OCI-LY7 (cell line): ENCODE results near the gene UVSSA. TPM values are rescaled to one million over a fixed set of nuclear protein-coding genes. Genes with fewer than 3 reads are reported as not detected.
A peak's percentile ranks its signal among the peaks of the same experiment; 100 is the strongest.

Experiments used
- BruUV-seq: library from RNA; stranded (reverse); fragments of 400-500 nt; replicated peaks from 2 replicates; lab custom pipeline; 2021; lab: Mats Ljungman, UMichigan
- CTCF ChIA-PET: fragments of 300-600 bp; sonication (Branson Sonifier 250); formaldehyde crosslinking; loops from one replicate; lab custom pipeline; 2022; ENCODE audit warnings: antibody characterized with exemption; ENCODE audit not compliant: unreplicated experiment; lab: Charles Lee
- POLR2A ChIA-PET: fragments of 300-600 bp; sonication (Branson Sonifier 250); formaldehyde crosslinking; loops from one replicate; lab custom pipeline; 2022; ENCODE audit warnings: antibody characterized with exemption; lab: Charles Lee
- DNase-seq: peaks from one replicate; pipeline ENCODE4 v3.0.0-alpha.2; 2015; ENCODE audit warnings: low spot score
- H2AFZ ChIP-seq: fragments of 200-600 bp; sonication (generic), shearing (Covaris generic); 2 replicates; pipeline ENCODE4 v1.6.1; 2014; ENCODE audit warnings: mild to moderate bottlenecking, antibody characterized with exemption, low read length, moderate library complexity
- H3K27ac ChIP-seq: fragments of 200-600 bp; sonication (generic); 2 replicates; pipeline ENCODE4 v1.5.1; 2014; ENCODE audit warnings: mixed run types, low read depth, mild to moderate bottlenecking, moderate library complexity, low read length, inconsistent platforms; ENCODE audit not compliant: poor library complexity, severe bottlenecking
- H3K36me3 ChIP-seq: fragments of 200-600 bp; sonication (generic); 2 replicates; pipeline ENCODE4 v1.6.1; 2014; ENCODE audit warnings: mild to moderate bottlenecking, antibody characterized with exemption, low read length, moderate library complexity, mixed read lengths; ENCODE audit not compliant: insufficient read depth
- H3K4me1 ChIP-seq: fragments of 200-600 bp; sonication (generic); 2 replicates; pipeline ENCODE4 v1.5.1; 2014; ENCODE audit warnings: mild to moderate bottlenecking, low read length; ENCODE audit not compliant: insufficient read depth, poor library complexity, severe bottlenecking
- H3K4me2 ChIP-seq: fragments of 200-600 bp; sonication (generic); 2 replicates; pipeline ENCODE4 v1.6.1; 2014; ENCODE audit warnings: mild to moderate bottlenecking, low read length
- H3K4me3 ChIP-seq: fragments of 200-600 bp; sonication (generic); 2 replicates; pipeline ENCODE4 v1.5.1; 2014; ENCODE audit warnings: mild to moderate bottlenecking, low read depth, low read length; ENCODE audit not compliant: poor library complexity, severe bottlenecking
- H3K79me2 ChIP-seq: fragments of 200-600 bp; sonication (generic); 2 replicates; pipeline ENCODE4 v1.6.1; 2016; ENCODE audit warnings: low read depth, mild to moderate bottlenecking, low read length, moderate library complexity, mixed read lengths; ENCODE audit not compliant: insufficient read depth
- H3K9me2 ChIP-seq: fragments of 200-600 bp; sonication (generic); 2 replicates; pipeline ENCODE4 v1.6.1; 2016; ENCODE audit warnings: mild to moderate bottlenecking, low read length, mixed read lengths; ENCODE audit not compliant: insufficient read depth
- H3K9me3 ChIP-seq: fragments of 200-600 bp; sonication (generic); 2 replicates; pipeline ENCODE4 v1.6.1; 2014; ENCODE audit warnings: mild to moderate bottlenecking, mixed run types, low read length, mixed read lengths
- H4K20me1 ChIP-seq: fragments of 200-600 bp; sonication (generic); 2 replicates; pipeline ENCODE4 v1.6.1; 2014; ENCODE audit warnings: mild to moderate bottlenecking, antibody characterized with exemption, low read length, moderate library complexity, mixed read lengths; ENCODE audit not compliant: insufficient read depth
- CTCF ChIP-seq: fragments of 200-600 bp; sonication (generic); conservative IDR thresholded peaks from 2 replicates; pipeline ENCODE4 v1.5.1; 2014; ENCODE audit warnings: mild to moderate bottlenecking, antibody characterized with exemption, low read length, moderate library complexity, mixed read lengths
- EZH2phosphoT487 ChIP-seq: fragments of 200-600 bp; sonication (generic); IDR thresholded peaks from 2 replicates; pipeline ENCODE4 v1.6.1; 2018; ENCODE audit warnings: low read depth, borderline replicate concordance, mild to moderate bottlenecking, mixed run types, antibody characterized with exemption, low read length, moderate library complexity, mixed read lengths
- intact Hi-C: fragments of 100-400 bp; cut with micrococcal nuclease; formaldehyde crosslinking; loops from one replicate; pipeline ENCODE4 v1.10.0; 2022; ENCODE audit not compliant: unreplicated experiment
- total RNA-seq, 2 experiments: library from RNA; depleted of rRNA in 1 of 2; stranded (reverse); fragments of >200 nt in 1 of 2; shearing (Covaris generic) in 1 of 2; gene quantifications; 2 replicates each; pipeline ENCODE4 v1.2.3, GENCODE V29; 2014 to 2022

UVSSA gene
- total RNA-seq, 2 experiments from 2014 or later: 13.2 to 43.2 TPM

- Histone ChIP-seq H3K4me2 (no peak overlapping the region), H3K9me2 (no peaks in the 10 kb centered on the region), H3K27ac (no peak overlapping the region), H2AFZ (no peak overlapping the region), H3K36me3 (peaks cover 33% of the 10 kb centered on the region), H3K79me2 (peaks cover 55% of the 10 kb centered on the region; the same call in 1 of the 2 replicates), H3K4me1 (peaks cover 38% of the 10 kb centered on the region), H4K20me1 (0 out of 2 replicates have a peak, but pooled peaks cover 4% of the 10 kb centered on the region), H3K9me3 (no peaks in the 10 kb centered on the region), H3K4me3 (no peak overlapping the region)
- BruUV-seq: no TSS peak
- DNase-seq: no peak
- TF ChIP-seq EZH2phosphoT487: no peak
- no peak for TF ChIP-seq CTCF
- CTCF ChIA-PET: no interaction called here
- intact Hi-C loops: no loop called here
- POLR2A ChIA-PET: no interaction called here
Observed at GRCh38 chr4:1305261-1305711, 41.7 kb upstream of the UVSSA start.

GRCh38 chr4:1305781-1306455, 41.1 kb upstream of the UVSSA start:
- Histone ChIP-seq H3K4me1 (peaks cover 44% of the 10 kb centered on the region), H3K4me2 (peak overlapping the region; percentile 14; the same call in 1 of the 2 replicates), H3K4me3 (no peak overlapping the region), H3K36me3 (peaks cover 27% of the 10 kb centered on the region), H3K9me2 (no peaks in the 10 kb centered on the region), H3K9me3 (no peaks in the 10 kb centered on the region), H4K20me1 (peaks cover 8% of the 10 kb centered on the region; the same call in 1 of the 2 replicates), H3K79me2 (peaks cover 60% of the 10 kb centered on the region; the same call in 1 of the 2 replicates), H2AFZ (no peak overlapping the region), H3K27ac (no peak overlapping the region)
- CTCF ChIA-PET: no interaction called here
- POLR2A ChIA-PET: no interaction called here
- no peak for DNase-seq
- no TSS peak for BruUV-seq
- intact Hi-C loops: no loop called here
- TF ChIP-seq CTCF (no peak), EZH2phosphoT487 (no peak)
